Measurements from ENCODE around the gene C11orf71.

The C11orf71 gene

DNA sequence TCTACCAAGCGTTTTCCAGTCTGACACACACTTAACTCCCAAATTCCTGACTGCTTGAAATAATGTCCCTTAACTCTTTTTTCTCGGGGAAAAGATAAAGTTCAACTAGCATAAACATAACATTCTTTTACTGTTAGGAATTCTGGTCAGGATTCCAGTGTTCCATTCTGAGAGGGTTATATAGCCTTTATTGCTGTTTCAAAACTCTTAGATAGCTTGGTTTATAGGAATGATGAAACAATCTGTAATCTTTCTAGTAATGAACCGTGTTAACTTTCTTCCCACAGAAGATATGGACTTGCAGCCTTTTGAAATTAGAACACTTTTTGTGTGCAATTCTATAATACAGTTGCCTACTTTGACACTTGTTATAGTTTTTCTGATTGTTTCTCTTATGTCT, 47.6 kb upstream of the C11orf71 start:
- Histone ChIP-seq H4K20me1 (ENCODE audit: insufficient read depth, low read length) (no peaks in the 10 kb centered on the region), H3K27me3 (replicated peaks; ENCODE audit: insufficient read depth, low read length) (no peaks in the 10 kb centered on the region), H3K9me3 (replicated peaks; ENCODE audit: insufficient read depth, low read length) (no peaks in the 10 kb centered on the region), H3K4me1 (ENCODE audit: low read length) (peaks cover 15% of the 10 kb centered on the region), H3K4me3 (ENCODE audit: low read length) (no peak overlapping the region), H3F3A (ENCODE audit: insufficient read depth, low read length) (no peaks in the 10 kb centered on the region), H3K27ac (ENCODE audit: low read length) (no peak overlapping the region), H3K9me2 (replicated peaks; ENCODE audit: insufficient read depth, low read length) (no peaks in the 10 kb centered on the region), H2AFZ (ENCODE audit: low read length) (no peak overlapping the region), H3K4me2 (ENCODE audit: low read depth, low read length) (no peak overlapping the region), H3K79me2 (ENCODE audit: low read length) (peaks cover 49% of the 10 kb centered on the region), H3K9ac (ENCODE audit: low read length) (no peak overlapping the region), H3K36me3 (replicated peaks; ENCODE audit: insufficient read depth, low read length) (peaks cover 11% of the 10 kb centered on the region; the same call in 1 of the 2 replicates)
- no peak for TF ChIP-seq EZH2 (optimal IDR thresholded peaks at IDR 0.05; ENCODE audit: low read depth, low read length)
- TF ChIP-seq EZH2phosphoT487 (IDR thresholded peaks at IDR 0.05; ENCODE audit: low read length) = no peak
- TF ChIP-seq, protein P1, sequence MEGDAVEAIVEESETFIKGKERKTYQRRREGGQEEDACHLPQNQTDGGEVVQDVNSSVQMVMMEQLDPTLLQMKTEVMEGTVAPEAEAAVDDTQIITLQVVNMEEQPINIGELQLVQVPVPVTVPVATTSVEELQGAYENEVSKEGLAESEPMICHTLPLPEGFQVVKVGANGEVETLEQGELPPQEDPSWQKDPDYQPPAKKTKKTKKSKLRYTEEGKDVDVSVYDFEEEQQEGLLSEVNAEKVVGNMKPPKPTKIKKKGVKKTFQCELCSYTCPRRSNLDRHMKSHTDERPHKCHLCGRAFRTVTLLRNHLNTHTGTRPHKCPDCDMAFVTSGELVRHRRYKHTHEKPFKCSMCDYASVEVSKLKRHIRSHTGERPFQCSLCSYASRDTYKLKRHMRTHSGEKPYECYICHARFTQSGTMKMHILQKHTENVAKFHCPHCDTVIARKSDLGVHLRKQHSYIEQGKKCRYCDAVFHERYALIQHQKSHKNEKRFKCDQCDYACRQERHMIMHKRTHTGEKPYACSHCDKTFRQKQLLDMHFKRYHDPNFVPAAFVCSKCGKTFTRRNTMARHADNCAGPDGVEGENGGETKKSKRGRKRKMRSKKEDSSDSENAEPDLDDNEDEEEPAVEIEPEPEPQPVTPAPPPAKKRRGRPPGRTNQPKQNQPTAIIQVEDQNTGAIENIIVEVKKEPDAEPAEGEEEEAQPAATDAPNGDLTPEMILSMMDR (IDR thresholded peaks at IDR 0.05; ENCODE audit: low read length) = no peak
- DNase-seq = no peak

DNA sequence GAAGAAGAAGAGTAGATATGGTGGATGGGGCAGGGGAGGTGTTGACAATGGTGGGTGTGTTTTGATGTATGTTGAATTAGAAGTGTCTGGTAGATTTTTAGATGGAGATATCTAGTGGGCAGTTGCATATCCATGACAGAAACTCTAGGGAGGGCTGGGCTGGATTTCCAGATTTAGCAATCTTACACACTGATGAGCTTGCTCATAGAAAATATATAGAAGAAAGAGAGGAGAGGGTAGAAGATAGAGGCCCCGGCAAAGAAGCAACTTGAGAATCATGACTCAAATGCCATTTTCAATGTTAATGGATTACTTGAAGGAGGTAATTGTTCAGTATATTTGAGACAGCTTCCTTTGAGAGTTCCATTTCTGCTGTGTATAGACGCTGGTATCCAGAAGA, 47.1 kb upstream of the C11orf71 start:
- TF ChIP-seq EZH2phosphoT487 (IDR thresholded peaks at IDR 0.05; ENCODE audit: low read length) = no peak
- TF ChIP-seq, protein P1 (IDR thresholded peaks at IDR 0.05; ENCODE audit: low read length) = no peak
- no peak for TF ChIP-seq EZH2 (optimal IDR thresholded peaks at IDR 0.05; ENCODE audit: low read depth, low read length)
- Histone ChIP-seq H3K4me3 (ENCODE audit: low read length) (no peak overlapping the region), H3K9me3 (replicated peaks; ENCODE audit: insufficient read depth, low read length) (no peaks in the 10 kb centered on the region), H3K9me2 (replicated peaks; ENCODE audit: insufficient read depth, low read length) (no peaks in the 10 kb centered on the region), H4K20me1 (ENCODE audit: insufficient read depth, low read length) (no peaks in the 10 kb centered on the region), H2AFZ (ENCODE audit: low read length) (no peak overlapping the region), H3F3A (ENCODE audit: insufficient read depth, low read length) (no peaks in the 10 kb centered on the region), H3K36me3 (replicated peaks; ENCODE audit: insufficient read depth, low read length) (peaks cover 11% of the 10 kb centered on the region; the same call in 1 of the 2 replicates), H3K4me2 (ENCODE audit: low read depth, low read length) (no peak overlapping the region), H3K27me3 (replicated peaks; ENCODE audit: insufficient read depth, low read length) (no peaks in the 10 kb centered on the region), H3K4me1 (ENCODE audit: low read length) (peaks cover 15% of the 10 kb centered on the region), H3K27ac (ENCODE audit: low read length) (no peak overlapping the region), H3K9ac (ENCODE audit: low read length) (no peak overlapping the region), H3K79me2 (ENCODE audit: low read length) (peaks cover 53% of the 10 kb centered on the region)
- no peak for DNase-seq

DNA sequence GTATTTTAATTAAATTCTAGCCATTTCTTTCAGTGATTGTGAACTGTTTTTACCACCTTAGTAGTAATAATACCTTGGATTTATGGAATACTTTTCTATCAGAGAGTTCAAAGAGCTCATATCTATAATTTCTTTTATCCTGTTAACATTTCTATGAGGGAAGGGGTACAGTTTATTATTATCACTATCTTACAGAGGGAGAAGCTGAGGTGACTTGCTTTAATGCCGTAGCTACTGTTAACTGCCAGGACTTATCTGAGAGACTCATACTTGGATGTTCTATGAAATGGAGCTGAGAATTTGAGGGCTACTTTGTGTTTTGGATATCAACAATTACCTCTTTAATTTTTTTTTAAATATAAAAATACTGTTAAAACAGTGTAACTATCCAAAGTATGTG, 42.2 kb upstream of the C11orf71 start:
- DNase-seq = no peak
- Histone ChIP-seq H3K4me3 (ENCODE audit: low read length) (no peak overlapping the region), H3F3A (ENCODE audit: insufficient read depth, low read length) (no peaks in the 10 kb centered on the region), H3K27ac (ENCODE audit: low read length) (no peak overlapping the region), H3K27me3 (replicated peaks; ENCODE audit: insufficient read depth, low read length) (no peaks in the 10 kb centered on the region), H3K36me3 (replicated peaks; ENCODE audit: insufficient read depth, low read length) (0 out of 2 replicates have a peak, but pooled peaks cover 7% of the 10 kb centered on the region), H4K20me1 (ENCODE audit: insufficient read depth, low read length) (no peaks in the 10 kb centered on the region), H3K9me3 (replicated peaks; ENCODE audit: insufficient read depth, low read length) (no peaks in the 10 kb centered on the region), H3K4me1 (ENCODE audit: low read length) (peaks cover 31% of the 10 kb centered on the region), H3K9ac (ENCODE audit: low read length) (no peak overlapping the region), H3K4me2 (ENCODE audit: low read depth, low read length) (no peak overlapping the region), H3K79me2 (ENCODE audit: low read length) (peaks cover 74% of the 10 kb centered on the region), H2AFZ (ENCODE audit: low read length) (no peak overlapping the region), H3K9me2 (replicated peaks; ENCODE audit: insufficient read depth, low read length) (no peaks in the 10 kb centered on the region)
- TF ChIP-seq, protein P1 (IDR thresholded peaks at IDR 0.05; ENCODE audit: low read length) = no peak
- no peak for TF ChIP-seq EZH2phosphoT487 (IDR thresholded peaks at IDR 0.05; ENCODE audit: low read length)
- TF ChIP-seq EZH2 (optimal IDR thresholded peaks at IDR 0.05; ENCODE audit: low read depth, low read length) = no peak

All from MM.1S (cell line).